ENCODE data around the gene GIMAP2. TPM values are rescaled to one million over a fixed set of nuclear protein-coding genes. Genes with fewer than 3 reads are reported as not detected.
"Not testable (repeated sequence)": the region's sequence is repeated elsewhere in the genome, so short reads cannot be mapped to it uniquely, and the experiment has no call there.

GIMAP2 gene
- polyA plus RNA-seq, 1 donor (not counting 4 experiments of a cell fraction or from before 2014, with no cell fraction given): 3.2 TPM

- H3K4me1 ChIP-seq (ENCODE audit: control insufficient read depth, extremely low read depth, insufficient read depth, low read length); H3K36me3 ChIP-seq (ENCODE audit: control insufficient read depth in 2 of 2, extremely low read depth in 1 of 2, insufficient read depth in 2 of 2, low read length in 2 of 2); H3K4me3 ChIP-seq (ENCODE audit: control insufficient read depth in 2 of 3, extremely low read depth in 1 of 3, insufficient read depth in 2 of 3, low read depth in 1 of 3, low read length in 3 of 3); H3K4me2 ChIP-seq (ENCODE audit: control insufficient read depth, extremely low read depth, insufficient read depth, low read depth, low read length); H3K27ac ChIP-seq (ENCODE audit: control insufficient read depth, insufficient read depth, low read length); H4K20me1 ChIP-seq (ENCODE audit: control insufficient read depth, extremely low read depth, insufficient read depth, low read length); H2AFZ ChIP-seq (ENCODE audit: control insufficient read depth, low read length); H3K9me3 ChIP-seq (ENCODE audit: control insufficient read depth, low read depth, low read length); H3K27me3 ChIP-seq (ENCODE audit: control insufficient read depth, extremely low read depth, insufficient read depth, low read length); H3K9me1 ChIP-seq (ENCODE audit: control insufficient read depth, extremely low read depth, insufficient read depth, low read length); H3K9ac ChIP-seq (ENCODE audit: control insufficient read depth, extremely low read depth, insufficient read depth, low read length); H3K79me2 ChIP-seq (ENCODE audit: control insufficient read depth, insufficient read depth, low read length); DNase-seq (ENCODE audit: low read depth, low spot score); FAIRE-seq; dilution Hi-C loops (cut with MboI; ENCODE audit: extremely low pct_ligation_motif_present, low sequenced_read_pairs): not testable (repeated sequence)
Observed at GRCh38 chr7:150680364-150680763, 5.1 kb upstream of the GIMAP2 start.

DNA sequence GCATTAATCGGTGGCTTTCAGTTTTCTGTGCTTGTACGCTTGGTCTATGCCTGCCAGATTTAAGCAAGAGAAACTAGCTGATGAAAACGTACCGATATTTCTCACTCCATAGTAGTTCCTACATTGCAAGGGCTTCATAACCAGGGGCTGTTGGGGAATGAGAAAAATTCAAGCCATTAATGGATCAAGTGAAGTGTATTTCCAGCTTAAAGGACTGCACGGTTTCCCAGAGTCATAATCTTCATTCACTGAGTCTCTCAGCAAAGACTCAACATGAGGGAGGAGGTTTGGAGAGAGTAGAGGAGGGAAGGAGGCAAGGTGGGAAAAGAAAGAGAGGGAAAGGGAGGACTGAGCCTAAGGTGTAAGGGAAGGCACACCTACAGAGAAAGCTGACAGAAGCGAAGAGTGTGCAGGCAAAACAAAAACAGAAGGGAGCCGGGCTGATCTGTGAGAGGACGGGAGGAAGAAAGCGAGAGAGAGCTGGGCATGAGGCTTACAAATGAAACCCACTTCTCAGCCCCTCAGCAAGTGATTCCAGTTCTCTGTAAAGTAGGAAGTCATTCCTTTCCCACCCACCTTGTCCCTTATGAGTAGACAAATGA, 625 bp downstream of the GIMAP2 start:
- H3K27me3 ChIP-seq (ENCODE audit: control insufficient read depth, extremely low read depth, insufficient read depth, low read length): no peaks in the 10 kb centered on the region
- H2AFZ ChIP-seq (ENCODE audit: control insufficient read depth, low read length): peak overlapping the region; percentile 97
- peak overlapping the region; percentile 13 for H3K27ac ChIP-seq (ENCODE audit: control insufficient read depth, insufficient read depth, low read length)
- no peak for FAIRE-seq
- H3K4me3 ChIP-seq (ENCODE audit: control insufficient read depth in 2 of 3, extremely low read depth in 1 of 3, insufficient read depth in 2 of 3, low read depth in 1 of 3, low read length in 3 of 3): peak overlapping the region in 2 of 3 experiments; percentile 66 to 70
- no peaks in the 10 kb centered on the region for H3K36me3 ChIP-seq (ENCODE audit: control insufficient read depth in 2 of 2, extremely low read depth in 1 of 2, insufficient read depth in 2 of 2, low read length in 2 of 2)
- no peaks in the 10 kb centered on the region for H3K9me1 ChIP-seq (ENCODE audit: control insufficient read depth, extremely low read depth, insufficient read depth, low read length)
- H4K20me1 ChIP-seq (ENCODE audit: control insufficient read depth, extremely low read depth, insufficient read depth, low read length): no peaks in the 10 kb centered on the region
- dilution Hi-C loops (cut with MboI; ENCODE audit: extremely low pct_ligation_motif_present, low sequenced_read_pairs): no loop called here
- peaks cover 4% of the 10 kb centered on the region for H3K4me1 ChIP-seq (ENCODE audit: control insufficient read depth, extremely low read depth, insufficient read depth, low read length)
- H3K9me3 ChIP-seq (ENCODE audit: control insufficient read depth, low read depth, low read length): no peaks in the 10 kb centered on the region
- H3K79me2 ChIP-seq (ENCODE audit: control insufficient read depth, insufficient read depth, low read length): no peaks in the 10 kb centered on the region
- no peak for DNase-seq (ENCODE audit: low read depth, low spot score)
- TF ChIP-seq CTCF (optimal IDR thresholded peaks at IDR 0.05 in 1 of 3, IDR thresholded peaks at IDR 0.05 in 1 of 3, conservative IDR thresholded peaks at IDR 0.05 in 1 of 3; ENCODE audit: extremely low read depth in 1 of 3, insufficient read depth in 2 of 3, low read length in 3 of 3) (no peak), EZH2 (IDR thresholded peaks at IDR 0.05; ENCODE audit: low read length) (no peak)
- peak overlapping the region; percentile 34 for H3K9ac ChIP-seq (ENCODE audit: control insufficient read depth, extremely low read depth, insufficient read depth, low read length)
- peak overlapping the region; percentile 91 for H3K4me2 ChIP-seq (ENCODE audit: control insufficient read depth, extremely low read depth, insufficient read depth, low read depth, low read length)

DNA sequence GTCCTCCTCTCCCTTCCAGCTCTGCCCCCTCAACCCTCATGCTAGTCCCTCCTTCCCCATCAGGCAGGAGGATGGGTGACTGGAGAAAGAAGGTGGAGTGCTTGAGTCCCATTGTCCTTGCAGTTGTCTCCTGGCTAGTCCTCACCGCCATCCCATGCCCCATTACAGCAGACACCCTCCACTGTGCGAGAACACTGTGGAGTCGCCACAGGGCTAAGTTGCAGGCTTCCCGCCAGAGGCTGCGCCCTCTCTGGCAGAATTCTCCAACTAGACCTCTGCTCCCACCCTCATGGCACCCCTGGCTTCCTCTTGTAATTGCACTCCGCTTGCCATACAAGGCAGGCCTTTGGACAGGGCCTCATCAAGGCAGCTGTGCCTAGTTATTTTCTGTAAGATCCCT, 3.1 kb downstream of the GIMAP2 start:
- Histone ChIP-seq H3K27me3 (ENCODE audit: control insufficient read depth, extremely low read depth, insufficient read depth, low read length) (no peaks in the 10 kb centered on the region), H3K9ac (ENCODE audit: control insufficient read depth, extremely low read depth, insufficient read depth, low read length) (no peak overlapping the region)

More for the DNA sequence above, 3.1 kb downstream of the GIMAP2 start:
- no peaks in the 10 kb centered on the region for H4K20me1 ChIP-seq (ENCODE audit: control insufficient read depth, extremely low read depth, insufficient read depth, low read length)
- H3K4me2 ChIP-seq (ENCODE audit: control insufficient read depth, extremely low read depth, insufficient read depth, low read depth, low read length): no peak overlapping the region
- DNase-seq (ENCODE audit: low read depth, low spot score) (no peak), FAIRE-seq (no peak)
- no peaks in the 10 kb centered on the region for H3K79me2 ChIP-seq (ENCODE audit: control insufficient read depth, insufficient read depth, low read length)
- no peaks in the 10 kb centered on the region for H3K9me3 ChIP-seq (ENCODE audit: control insufficient read depth, low read depth, low read length)
- no peak overlapping the region for H2AFZ ChIP-seq (ENCODE audit: control insufficient read depth, low read length)
- TF ChIP-seq EZH2 (IDR thresholded peaks at IDR 0.05; ENCODE audit: low read length): no peak
- no peak for TF ChIP-seq CTCF (optimal IDR thresholded peaks at IDR 0.05 in 1 of 3, IDR thresholded peaks at IDR 0.05 in 1 of 3, conservative IDR thresholded peaks at IDR 0.05 in 1 of 3; ENCODE audit: extremely low read depth in 1 of 3, insufficient read depth in 2 of 3, low read length in 3 of 3)
- no peaks in the 10 kb centered on the region for H3K9me1 ChIP-seq (ENCODE audit: control insufficient read depth, extremely low read depth, insufficient read depth, low read length)
- no peaks in the 10 kb centered on the region for H3K36me3 ChIP-seq (ENCODE audit: control insufficient read depth in 2 of 2, extremely low read depth in 1 of 2, insufficient read depth in 2 of 2, low read length in 2 of 2)
- H3K4me1 ChIP-seq (ENCODE audit: control insufficient read depth, extremely low read depth, insufficient read depth, low read length): peaks cover 4% of the 10 kb centered on the region
- H3K4me3 ChIP-seq (ENCODE audit: control insufficient read depth in 2 of 3, extremely low read depth in 1 of 3, insufficient read depth in 2 of 3, low read depth in 1 of 3, low read length in 3 of 3): no peak overlapping the region
- no peak overlapping the region for H3K27ac ChIP-seq (ENCODE audit: control insufficient read depth, insufficient read depth, low read length)
- dilution Hi-C loops (cut with MboI; ENCODE audit: extremely low pct_ligation_motif_present, low sequenced_read_pairs): no loop called here

All from keratinocyte (primary cell).